Brain microvascular endothelial cell (primary cell): Measurements from ENCODE around the gene TNFSF18.
"Not testable (repeated sequence)": the region's sequence is repeated elsewhere in the genome, so short reads cannot be mapped to it uniquely, and the experiment has no call there.

Source experiments
- DNase-seq: peaks from one replicate; pipeline ENCODE4 v3.0.0-alpha.2; 2020
- H3K27ac ChIP-seq: fragments of 250-450 bp; sonication (Bioruptor Pico); 2 replicates; pipeline ENCODE4 v1.5.1; 2020; ENCODE audit warnings: mild to moderate bottlenecking, moderate library complexity
- H3K27me3 ChIP-seq: fragments of 250-450 bp; sonication (Bioruptor Pico); replicated peaks from 2 replicates; pipeline ENCODE4 v1.5.1; 2020; ENCODE audit warnings: mild to moderate bottlenecking
- H3K36me3 ChIP-seq: fragments of 250-450 bp; sonication (Bioruptor Pico); replicated peaks from 2 replicates; pipeline ENCODE4 v1.5.1; 2020; ENCODE audit warnings: mild to moderate bottlenecking
- H3K4me3 ChIP-seq: 2 replicates; pipeline ENCODE4 v1.5.1; 2011; ENCODE audit warnings: low read depth, mild to moderate bottlenecking, control low read depth, low read length, moderate library complexity
- CTCF ChIP-seq: IDR thresholded peaks from 2 replicates; pipeline ENCODE4 v1.5.1; 2011; ENCODE audit warnings: low read depth, mild to moderate bottlenecking, moderate library complexity, low read length, control low read depth, inconsistent platforms; ENCODE audit errors: missing control alignments
- in situ Hi-C: cut with HindIII; loops from 2 replicates; pipeline ENCODE4 v1.10.0; 2017; ENCODE audit warnings: low sequenced_read_pairs, low pct_ligation_motif_present

The TNFSF18 gene

GRCh38 chr1:173093691-173094445 lies 43.1 kb upstream of the TNFSF18 start:
- TF ChIP-seq CTCF = no peak
- DNase-seq = peak; percentile 4
- H3K27ac ChIP-seq = no peak overlapping the region
- H3K36me3 ChIP-seq = no peaks in the 10 kb centered on the region
- in situ Hi-C loops = no loop called here
- no peak overlapping the region for H3K4me3 ChIP-seq
- H3K27me3 ChIP-seq = no peaks in the 10 kb centered on the region

GRCh38 chr1:173084292-173084691 lies 33.6 kb upstream of the TNFSF18 start:
- no peak overlapping the region for H3K27ac ChIP-seq
- H3K36me3 ChIP-seq = no peaks in the 10 kb centered on the region
- in situ Hi-C loops = no loop called here
- no peak for TF ChIP-seq CTCF
- no peak overlapping the region for H3K4me3 ChIP-seq
- H3K27me3 ChIP-seq = no peaks in the 10 kb centered on the region
- no peak for DNase-seq

GRCh38 chr1:173082913-173083312 lies 32.2 kb upstream of the TNFSF18 start:
- Histone ChIP-seq H3K27me3 (no peaks in the 10 kb centered on the region), H3K27ac (no peak overlapping the region), H3K36me3 (no peaks in the 10 kb centered on the region), H3K4me3 (no peak overlapping the region)
- no peak for DNase-seq
- TF ChIP-seq CTCF = no peak
- in situ Hi-C loops = no loop called here

GRCh38 chr1:173074217-173074616 lies 23.5 kb upstream of the TNFSF18 start:
- H3K4me3 ChIP-seq, in situ Hi-C loops, H3K36me3 ChIP-seq, DNase-seq, H3K27ac ChIP-seq, H3K27me3 ChIP-seq: not testable (repeated sequence)

- no peak for TF ChIP-seq CTCF
- no peak overlapping the region for H3K27ac ChIP-seq
- no peak overlapping the region for H3K4me3 ChIP-seq
- no peaks in the 10 kb centered on the region for H3K36me3 ChIP-seq
- in situ Hi-C loops = no loop called here
- no peaks in the 10 kb centered on the region for H3K27me3 ChIP-seq
- DNase-seq = no peak
These were observed 13.3 kb upstream of the TNFSF18 start for GRCh38 chr1:173064011-173064410.

- no peak for DNase-seq
- Histone ChIP-seq H3K36me3 (no peaks in the 10 kb centered on the region), H3K27ac (no peak overlapping the region), H3K27me3 (no peaks in the 10 kb centered on the region), H3K4me3 (no peak overlapping the region)
- TF ChIP-seq CTCF = no peak
- in situ Hi-C loops = no loop called here
These were observed 12.4 kb upstream of the TNFSF18 start for GRCh38 chr1:173063171-173063570.
